ENCODE measurements around the gene DERA.

The DERA gene

GRCh38 chr12:16086942-16087341, 175.8 kb downstream of the DERA start:
- no peak overlapping the region for H3K4me3 ChIP-seq (ENCODE audit: low read depth, low read length)
- no peak for DNase-seq (ENCODE audit: low read depth)
- TF ChIP-seq CTCF (conservative IDR thresholded peaks at IDR 0.05; ENCODE audit: low read depth, low read length) = no peak
